ENCODE data around the gene EXOC4. TPM values are rescaled to one million over a fixed set of nuclear protein-coding genes. Genes with fewer than 3 reads are reported as not detected.

EXOC4 gene
- total RNA-seq, 1 donor from 2014 or later = 99.2 TPM

DNA sequence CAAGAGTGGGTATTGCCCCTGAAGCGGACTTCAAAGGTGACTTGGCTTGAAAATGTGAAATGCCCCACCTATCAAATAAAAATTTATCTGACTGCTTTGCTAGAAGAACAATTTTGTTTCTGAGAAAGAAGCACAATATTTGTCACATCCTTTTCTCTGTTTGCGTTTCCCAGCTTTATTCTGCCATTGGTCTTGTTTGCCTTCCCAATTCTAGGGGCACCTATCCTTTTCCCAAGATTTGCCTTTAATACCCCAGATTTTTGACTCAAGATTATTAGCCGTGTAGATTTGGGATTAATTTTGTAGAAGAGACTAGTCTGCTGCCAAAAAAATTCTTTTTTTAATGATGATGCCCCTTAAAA, 764.0 kb downstream of the EXOC4 start:
- Histone ChIP-seq H3K4me3 (no peak overlapping the region), H3K27ac (no peak overlapping the region), H3K27me3 (no peaks in the 10 kb centered on the region), H3K36me3 (no peaks in the 10 kb centered on the region), H3K9me3 (no peaks in the 10 kb centered on the region), H3K4me1 (no peaks in the 10 kb centered on the region)
- no peak for DNase-seq (ENCODE audit: extremely low spot score in 2 of 2)
- TF ChIP-seq POLR2AphosphoS5 (IDR thresholded peaks at IDR 0.05; ENCODE audit: insufficient read depth in 1 of 2, low read depth in 1 of 2) = no peak
- intact Hi-C loops (cut with DNase I) = no loop called here

DNA sequence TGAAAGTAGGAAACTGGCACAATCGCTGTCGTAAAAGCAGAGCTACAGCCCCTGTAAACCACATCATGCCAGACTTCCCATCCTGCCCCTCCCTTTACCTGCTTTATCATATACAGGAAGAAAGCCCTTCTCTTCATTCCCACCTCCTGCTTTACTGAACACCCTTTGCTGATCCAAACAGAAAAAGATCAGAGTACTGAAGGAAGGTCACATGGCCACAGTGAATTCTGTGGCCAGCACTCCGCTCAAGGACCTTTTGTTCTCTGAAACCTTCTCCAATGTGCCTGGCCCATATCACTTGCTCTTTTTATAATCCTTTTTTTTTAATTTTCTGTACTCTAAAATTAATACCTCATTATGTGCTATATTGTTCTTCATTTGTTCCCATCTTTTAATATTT, 765.4 kb downstream of the EXOC4 start:
- H3K27ac ChIP-seq = no peak overlapping the region
- intact Hi-C loops (cut with DNase I) = no loop called here
- H3K4me1 ChIP-seq = peaks cover 7% of the 10 kb centered on the region
- H3K9me3 ChIP-seq = no peaks in the 10 kb centered on the region
- no peak overlapping the region for H3K4me3 ChIP-seq
- DNase-seq (ENCODE audit: extremely low spot score in 2 of 2) = no peak
- no peaks in the 10 kb centered on the region for H3K36me3 ChIP-seq
- TF ChIP-seq POLR2A (IDR thresholded peaks at IDR 0.05) (no peak), POLR2AphosphoS5 (IDR thresholded peaks at IDR 0.05; ENCODE audit: insufficient read depth in 1 of 2, low read depth in 1 of 2) (no peak)
- TF ChIP-seq, protein P1, sequence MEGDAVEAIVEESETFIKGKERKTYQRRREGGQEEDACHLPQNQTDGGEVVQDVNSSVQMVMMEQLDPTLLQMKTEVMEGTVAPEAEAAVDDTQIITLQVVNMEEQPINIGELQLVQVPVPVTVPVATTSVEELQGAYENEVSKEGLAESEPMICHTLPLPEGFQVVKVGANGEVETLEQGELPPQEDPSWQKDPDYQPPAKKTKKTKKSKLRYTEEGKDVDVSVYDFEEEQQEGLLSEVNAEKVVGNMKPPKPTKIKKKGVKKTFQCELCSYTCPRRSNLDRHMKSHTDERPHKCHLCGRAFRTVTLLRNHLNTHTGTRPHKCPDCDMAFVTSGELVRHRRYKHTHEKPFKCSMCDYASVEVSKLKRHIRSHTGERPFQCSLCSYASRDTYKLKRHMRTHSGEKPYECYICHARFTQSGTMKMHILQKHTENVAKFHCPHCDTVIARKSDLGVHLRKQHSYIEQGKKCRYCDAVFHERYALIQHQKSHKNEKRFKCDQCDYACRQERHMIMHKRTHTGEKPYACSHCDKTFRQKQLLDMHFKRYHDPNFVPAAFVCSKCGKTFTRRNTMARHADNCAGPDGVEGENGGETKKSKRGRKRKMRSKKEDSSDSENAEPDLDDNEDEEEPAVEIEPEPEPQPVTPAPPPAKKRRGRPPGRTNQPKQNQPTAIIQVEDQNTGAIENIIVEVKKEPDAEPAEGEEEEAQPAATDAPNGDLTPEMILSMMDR (IDR thresholded peaks at IDR 0.05) = no peak
- no peaks in the 10 kb centered on the region for H3K27me3 ChIP-seq

DNA sequence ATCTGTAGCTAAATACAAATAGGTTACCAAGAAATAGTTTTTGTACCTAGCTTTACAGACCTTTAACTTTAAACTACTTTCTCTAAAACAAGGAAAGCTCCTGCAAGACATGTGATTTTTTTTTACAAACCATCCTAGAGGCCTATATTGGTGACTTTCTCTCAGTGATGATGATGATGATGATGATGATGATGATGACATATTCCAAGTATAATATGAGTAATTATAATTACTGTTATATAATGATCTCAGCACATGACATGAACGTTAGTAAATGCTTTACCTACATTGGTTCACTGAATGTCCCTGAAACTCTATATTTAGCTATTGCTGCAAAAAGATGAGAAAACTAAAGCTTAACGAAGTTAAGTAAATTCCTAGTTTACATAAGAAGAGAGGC, 766.4 kb downstream of the EXOC4 start:
- Histone ChIP-seq H3K27ac (no peak overlapping the region), H3K27me3 (no peaks in the 10 kb centered on the region), H3K4me1 (peaks cover 7% of the 10 kb centered on the region), H3K36me3 (no peaks in the 10 kb centered on the region), H3K4me3 (no peak overlapping the region), H3K9me3 (no peaks in the 10 kb centered on the region)
- TF ChIP-seq POLR2AphosphoS5 (IDR thresholded peaks at IDR 0.05; ENCODE audit: insufficient read depth in 1 of 2, low read depth in 1 of 2) = no peak
- TF ChIP-seq, protein P1 (IDR thresholded peaks at IDR 0.05) = no peak
- TF ChIP-seq POLR2A (IDR thresholded peaks at IDR 0.05) = no peak
- no peak for DNase-seq (ENCODE audit: extremely low spot score in 2 of 2)
- intact Hi-C loops (cut with DNase I) = no loop called here

DNA sequence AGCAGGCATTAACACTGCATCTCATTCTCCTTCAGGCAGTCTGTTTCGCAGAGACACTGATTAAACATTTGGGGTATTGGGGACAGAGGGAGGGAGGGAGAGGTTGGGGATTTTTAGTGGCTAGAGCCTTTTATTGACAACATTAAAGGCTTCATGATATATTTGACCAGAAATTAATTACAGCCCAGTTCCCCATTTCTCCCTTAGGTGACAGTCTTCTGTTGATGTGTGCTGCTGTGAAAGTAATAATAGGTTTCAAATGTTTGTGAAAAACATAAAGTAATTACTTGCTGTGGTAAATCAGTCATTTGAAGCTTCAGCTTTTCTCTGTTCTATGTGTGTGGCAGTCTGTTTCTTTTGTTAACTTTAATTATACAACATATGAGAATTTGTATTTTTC, 769.0 kb downstream of the EXOC4 start:
- H3K27me3 ChIP-seq = no peaks in the 10 kb centered on the region
- DNase-seq (ENCODE audit: extremely low spot score in 2 of 2) = no peak
- no peaks in the 10 kb centered on the region for H3K36me3 ChIP-seq
- TF ChIP-seq POLR2A (IDR thresholded peaks at IDR 0.05) (no peak), POLR2AphosphoS5 (IDR thresholded peaks at IDR 0.05; ENCODE audit: insufficient read depth in 1 of 2, low read depth in 1 of 2) (no peak)
- TF ChIP-seq, protein P1 (IDR thresholded peaks at IDR 0.05) = no peak
- intact Hi-C loops (cut with DNase I) = no loop called here
- no peaks in the 10 kb centered on the region for H3K9me3 ChIP-seq
- H3K4me1 ChIP-seq = peaks cover 7% of the 10 kb centered on the region
- H3K27ac ChIP-seq = no peak overlapping the region
- no peak overlapping the region for H3K4me3 ChIP-seq

DNA sequence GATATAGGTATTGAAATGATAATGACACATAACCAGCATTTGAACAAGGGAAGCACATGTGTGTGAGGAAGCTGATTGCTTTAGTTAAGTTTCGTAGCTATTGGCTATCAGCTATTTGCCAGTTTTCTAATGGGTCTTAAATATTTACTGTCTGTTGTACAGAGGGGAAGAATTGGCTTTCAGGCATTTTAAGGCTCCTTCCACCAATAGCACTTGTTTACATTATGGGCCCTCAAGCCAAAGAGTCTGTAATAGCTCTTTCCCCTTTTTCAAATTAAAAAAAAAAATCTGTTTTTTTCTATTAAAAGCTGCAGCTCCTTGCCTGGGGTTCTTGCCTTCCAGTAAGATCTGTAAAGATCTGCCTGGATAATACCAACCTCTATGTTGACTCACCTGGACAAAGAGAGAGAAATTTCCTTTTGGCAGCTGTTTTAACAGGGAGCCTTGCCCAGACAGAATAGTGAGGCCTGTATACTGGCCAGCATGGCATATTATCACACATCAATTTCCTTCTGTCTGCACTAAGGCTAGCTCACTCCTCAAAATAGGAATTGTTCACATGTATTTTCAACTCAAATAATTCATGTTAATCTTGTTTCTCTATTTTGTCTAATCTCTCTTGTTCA, 769.5 kb downstream of the EXOC4 start:
- H3K36me3 ChIP-seq = no peaks in the 10 kb centered on the region
- intact Hi-C loops (cut with DNase I) = no loop called here
- no peak for TF ChIP-seq POLR2AphosphoS5 (IDR thresholded peaks at IDR 0.05; ENCODE audit: insufficient read depth in 1 of 2, low read depth in 1 of 2)
- TF ChIP-seq, protein P1 (IDR thresholded peaks at IDR 0.05) = no peak
- TF ChIP-seq POLR2A (IDR thresholded peaks at IDR 0.05) = no peak
- no peak overlapping the region for H3K27ac ChIP-seq
- H3K4me3 ChIP-seq = no peak overlapping the region
- DNase-seq (ENCODE audit: extremely low spot score in 2 of 2) = no peak
- no peaks in the 10 kb centered on the region for H3K27me3 ChIP-seq
- no peaks in the 10 kb centered on the region for H3K9me3 ChIP-seq
- H3K4me1 ChIP-seq = peaks cover 7% of the 10 kb centered on the region

Data from vagina (tissue), 2 donors.